Natural killer cell (primary cell): ENCODE data around the gene MTOR. TPM values are rescaled to one million over a fixed set of nuclear protein-coding genes. Genes with fewer than 3 reads are reported as not detected.

ENCODE experiments used
- ATAC-seq, 3 donors: fragments of 150-1000 bp in 2 of 3; fragments of 200-7000 bp in 1 of 3; cut with Tn5 transposase; 1 replicate in 1 of 3; 2 replicates in 2 of 3; pipeline ENCODE4 v1.10.0; 2021; ENCODE audit warnings: mild to moderate bottlenecking in 2 of 3, moderate library complexity in 2 of 3
- DNase-seq, 2 donors: peaks; one replicate each; pipeline versions ENCODE4 v3.0.0 to v3.0.0-alpha.2; 2013 to 2021; ENCODE audit warnings: mixed read lengths in 1 of 2
- H3K27ac ChIP-seq: one replicate; pipeline ENCODE4 v1.5.1; 2013; ENCODE audit warnings: mild to moderate bottlenecking, low read length
- H3K27me3 ChIP-seq: one replicate; pipeline ENCODE4 v1.6.1; 2013; ENCODE audit warnings: low read length; ENCODE audit not compliant: control insufficient read depth, insufficient read depth
- H3K36me3 ChIP-seq: one replicate; pipeline ENCODE4 v1.6.1; 2013; ENCODE audit warnings: low read length; ENCODE audit not compliant: control insufficient read depth, insufficient read depth
- H3K4me1 ChIP-seq: one replicate; pipeline ENCODE4 v1.6.1; 2013; ENCODE audit warnings: low read length; ENCODE audit not compliant: control insufficient read depth, insufficient read depth
- H3K4me3 ChIP-seq: one replicate; pipeline ENCODE4 v1.5.1; 2013; ENCODE audit warnings: low read length
- H3K9me3 ChIP-seq: one replicate; pipeline ENCODE4 v1.6.1; 2013; ENCODE audit warnings: low read length; ENCODE audit not compliant: control insufficient read depth, insufficient read depth
- H3K27ac Mint-ChIP-seq, 2 donors: one replicate each; pipeline ENCODE4 v1.8.0; 2022; ENCODE audit warnings: mild to moderate bottlenecking in 2 of 2, mixed read lengths in 2 of 2, moderate library complexity in 1 of 2
- H3K27me3 Mint-ChIP-seq, 2 donors: one replicate each; pipeline ENCODE4 v1.8.0; 2022; ENCODE audit warnings: low read depth in 2 of 2, mixed read lengths in 2 of 2
- H3K36me3 Mint-ChIP-seq: one replicate; pipeline ENCODE4 v1.8.0; 2022; ENCODE audit warnings: mixed read lengths
- H3K4me1 Mint-ChIP-seq, 2 donors: one replicate each; pipeline ENCODE4 v1.8.0; 2022; ENCODE audit warnings: mixed read lengths in 2 of 2
- H3K4me3 Mint-ChIP-seq: one replicate; pipeline ENCODE4 v1.8.0; 2022; ENCODE audit warnings: mild to moderate bottlenecking, moderate library complexity, mixed read lengths
- H3K9me3 Mint-ChIP-seq, 2 donors: one replicate each; pipeline ENCODE4 v1.8.0; 2022; ENCODE audit warnings: mixed read lengths in 2 of 2
- CTCF ChIP-seq: fragments of 200-600 bp; IDR thresholded peaks from one replicate; pipeline ENCODE4 v1.8.0; 2022; ENCODE audit warnings: antibody characterized with exemption
- WGBS: methylation state at CpG from one replicate; pipeline ENCODE4 v1.1.7; 2013; ENCODE audit warnings: missing lambda C conversion rate; ENCODE audit not compliant: insufficient coverage; 5-methylcytosine and 5-hydroxymethylcytosine counted together
- intact Hi-C: fragments of 100-400 bp; cut with micrococcal nuclease; formaldehyde crosslinking; loops from one replicate; pipeline ENCODE4 v1.14.2; 2022
- total RNA-seq, 4 donors: library from RNA; stranded (reverse); fragments of 120-200 nt in 1 of 4; gene quantifications; one replicate each; pipeline versions ENCODE4 v1.2.3 to v1.2.4, GENCODE V29; 2013 to 2022

MTOR gene
- total RNA-seq, 3 donors from 2014 or later (not counting 1 experiment from before 2014, with no cell fraction given) = 42.7 to 54.6 (median 43.7) TPM

- DNase-seq = no peak
Measured at GRCh38 chr1:11188381-11188780, 74.0 kb downstream of the MTOR start.

DNA sequence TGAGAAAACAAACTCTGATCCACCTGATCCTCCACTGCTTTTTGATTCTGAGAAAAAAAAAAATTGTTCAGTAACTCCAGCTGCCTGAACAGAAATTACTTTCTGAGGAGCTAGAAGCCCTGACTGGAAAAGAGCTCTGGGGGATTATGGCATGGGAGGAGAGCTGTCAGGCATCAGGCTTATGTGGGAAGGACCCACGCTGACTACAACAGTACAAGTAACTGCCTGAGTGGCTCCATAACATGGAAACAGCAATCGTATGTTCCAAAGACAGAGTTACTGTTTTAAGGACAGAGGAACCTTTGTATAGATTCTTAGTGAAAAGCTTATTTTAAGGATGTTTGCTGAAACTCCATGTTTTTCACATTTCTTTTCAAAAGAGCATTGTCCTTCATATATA, 74.4 kb downstream of the MTOR start:
- Mint-ChIP-seq H3K36me3 (peaks cover 8% of the 10 kb centered on the region), H3K9me3 (no peaks in the 10 kb centered on the region)
- ATAC-seq = no peak

More at GRCh38 chr1:11188381-11188780, 74.0 kb downstream of the MTOR start:
- Histone ChIP-seq H3K27ac (no peak overlapping the region), H3K4me3 (no peak overlapping the region), H3K9me3 (no peaks in the 10 kb centered on the region), H3K27me3 (no peaks in the 10 kb centered on the region), H3K36me3 (peaks cover 39% of the 10 kb centered on the region), H3K4me1 (no peaks in the 10 kb centered on the region)
- no peak overlapping the region for H3K4me3 Mint-ChIP-seq
- intact Hi-C loops = no loop called here
- peaks cover 8% of the 10 kb centered on the region for H3K36me3 Mint-ChIP-seq
- H3K27me3 Mint-ChIP-seq = no peaks in the 10 kb centered on the region
- H3K27ac Mint-ChIP-seq = no peak overlapping the region
- no peaks in the 10 kb centered on the region for H3K9me3 Mint-ChIP-seq
- no peak for ATAC-seq
- TF ChIP-seq CTCF = no peak
- H3K4me1 Mint-ChIP-seq = no peaks in the 10 kb centered on the region
- WGBS = 100% methylated on average over 1 of the region's 1 CpG

GRCh38 chr1:11187494-11187893, 74.9 kb downstream of the MTOR start:
- H3K27me3 ChIP-seq = no peaks in the 10 kb centered on the region
- 100% methylated on average over 2 of the region's 2 CpGs for WGBS
- Mint-ChIP-seq H3K4me3 (no peak overlapping the region), H3K9me3 (no peaks in the 10 kb centered on the region), H3K36me3 (peaks cover 8% of the 10 kb centered on the region), H3K27me3 (no peaks in the 10 kb centered on the region), H3K27ac (no peak overlapping the region), H3K4me1 (no peaks in the 10 kb centered on the region)
- no peak overlapping the region for H3K4me3 ChIP-seq
- no peak for ATAC-seq
- DNase-seq = no peak
- intact Hi-C loops = no loop called here
- H3K36me3 ChIP-seq = peaks cover 41% of the 10 kb centered on the region
- H3K9me3 ChIP-seq = no peaks in the 10 kb centered on the region
- TF ChIP-seq CTCF = no peak
- H3K4me1 ChIP-seq = no peaks in the 10 kb centered on the region
- H3K27ac ChIP-seq = no peak overlapping the region

More for the DNA sequence above, 74.4 kb downstream of the MTOR start:
- H3K27me3 Mint-ChIP-seq = no peaks in the 10 kb centered on the region
- DNase-seq = no peak
- H3K9me3 ChIP-seq = no peaks in the 10 kb centered on the region
- H3K27ac ChIP-seq = no peak overlapping the region
- intact Hi-C loops = no loop called here
- TF ChIP-seq CTCF = no peak
- peaks cover 38% of the 10 kb centered on the region for H3K36me3 ChIP-seq
- no peak overlapping the region for H3K27ac Mint-ChIP-seq
- 93% methylated on average over 2 of the region's 2 CpGs for WGBS
- no peak overlapping the region for H3K4me3 Mint-ChIP-seq
- H3K4me1 ChIP-seq = no peaks in the 10 kb centered on the region
- H3K4me1 Mint-ChIP-seq = no peaks in the 10 kb centered on the region
- H3K27me3 ChIP-seq = no peaks in the 10 kb centered on the region
- no peak overlapping the region for H3K4me3 ChIP-seq

- 100% methylated on average over 2 of the region's 3 CpGs for WGBS
Measured at GRCh38 chr1:11187000-11187399, 75.4 kb downstream of the MTOR start.

More at GRCh38 chr1:11187000-11187399, 75.4 kb downstream of the MTOR start:
- H3K4me1 ChIP-seq = no peaks in the 10 kb centered on the region
- no peaks in the 10 kb centered on the region for H3K27me3 Mint-ChIP-seq
- no peak overlapping the region for H3K27ac ChIP-seq
- H3K9me3 Mint-ChIP-seq = no peaks in the 10 kb centered on the region
- H3K36me3 Mint-ChIP-seq = peaks cover 8% of the 10 kb centered on the region
- no peak overlapping the region for H3K4me3 ChIP-seq
- no peak overlapping the region for H3K4me3 Mint-ChIP-seq
- intact Hi-C loops = no loop called here
- no peak overlapping the region for H3K27ac Mint-ChIP-seq
- H3K9me3 ChIP-seq = no peaks in the 10 kb centered on the region
- no peak for DNase-seq
- H3K36me3 ChIP-seq = peaks cover 41% of the 10 kb centered on the region
- no peaks in the 10 kb centered on the region for H3K27me3 ChIP-seq
- no peak for ATAC-seq
- TF ChIP-seq CTCF = no peak
- no peaks in the 10 kb centered on the region for H3K4me1 Mint-ChIP-seq
